Activated T-cell treated with anti-CD3 and anti-CD28 coated beads, Interleukin-2, amount 50 U/mL, for 48 hours (primary cell): ENCODE results near the gene POP4.
A peak's percentile ranks its signal among the peaks of the same experiment; 100 is the strongest.

Experiments
- DNase-seq, 2 experiments: peaks; one replicate each; pipeline ENCODE4 v3.0.0-alpha.2; 2020

POP4 gene

DNA sequence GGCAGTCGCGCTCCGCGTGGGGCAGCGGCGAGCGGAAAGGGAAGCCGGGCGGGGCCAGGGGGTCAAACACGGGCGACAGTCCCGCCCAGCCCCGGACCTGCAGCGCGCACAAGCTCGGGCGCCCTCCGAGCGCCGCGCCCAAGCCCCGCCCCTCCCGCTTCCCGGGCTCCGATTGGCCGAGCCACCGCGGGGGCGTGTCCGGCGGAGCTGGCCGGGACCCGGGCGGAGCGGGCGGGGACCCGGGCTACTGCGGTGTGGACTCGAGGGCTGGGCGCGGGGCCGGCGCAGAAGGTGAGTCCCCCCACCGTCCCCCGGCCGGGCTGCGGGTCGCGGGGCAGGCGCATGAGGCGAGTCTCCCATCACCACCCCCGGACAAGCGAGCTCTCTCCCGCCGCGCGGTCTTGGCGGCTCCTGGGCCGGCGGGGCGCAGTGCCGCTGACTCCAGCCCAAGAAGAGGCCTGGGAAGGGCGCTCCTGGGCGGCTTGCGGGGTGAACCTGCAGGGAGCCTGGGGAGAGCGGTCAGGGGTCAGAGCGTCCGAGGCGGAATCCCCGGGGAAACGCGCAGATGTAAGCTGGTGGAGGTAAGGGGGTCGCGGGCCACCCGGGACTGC lies 59.2 kb downstream of the POP4 start, which contains the start of gene PLEKHF1:
Gene PLEKHF1, plus strand, starts transcription at position 247 of the 611 bp plus-strand sequence. CDS start 8,379 bp downstream, outside the sequence.
- peak; percentile 92 to 94 for DNase-seq

DNA sequence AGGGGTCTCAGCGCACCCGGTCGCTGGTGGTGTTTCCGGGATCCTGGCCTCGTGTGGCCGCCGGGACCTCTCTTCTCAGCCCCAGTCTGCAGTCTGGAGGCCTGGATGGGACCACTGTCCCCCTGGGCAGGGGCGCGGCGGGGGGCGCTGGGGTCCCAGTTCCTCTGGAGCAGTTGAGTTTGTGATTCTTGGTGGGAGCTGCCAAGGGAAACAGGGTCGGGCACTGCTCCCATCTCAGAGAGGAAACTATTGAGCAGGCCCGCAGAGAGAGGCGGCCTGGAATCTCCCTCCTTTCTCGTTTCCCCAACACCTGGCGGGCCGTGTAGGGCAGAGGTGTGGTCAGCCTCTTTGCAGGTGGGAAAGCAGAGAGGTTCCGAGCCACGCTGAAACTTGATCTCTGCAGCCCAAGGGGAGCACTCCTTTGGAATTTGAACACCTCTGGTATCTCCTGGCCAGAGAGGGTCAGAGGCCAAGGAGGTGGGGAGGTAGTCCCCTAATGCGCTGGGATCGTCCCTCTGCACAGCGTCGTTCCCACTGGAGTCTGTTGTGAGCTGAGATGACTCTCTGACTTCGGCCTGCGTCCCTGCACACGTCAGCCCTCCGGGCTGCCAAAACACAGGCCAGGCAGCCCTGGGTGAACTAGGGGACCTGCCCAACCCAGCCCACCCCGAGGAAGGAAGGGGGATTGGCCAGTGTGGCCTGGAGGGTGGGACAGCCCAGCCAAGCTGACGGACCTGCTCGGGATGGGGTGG lies 59.9 kb downstream of the POP4 start:
- peak in 1 of 2 experiments; percentile 47 for DNase-seq
